Measurements from ENCODE around the gene SH3BP4.

Gene SH3BP4

DNA sequence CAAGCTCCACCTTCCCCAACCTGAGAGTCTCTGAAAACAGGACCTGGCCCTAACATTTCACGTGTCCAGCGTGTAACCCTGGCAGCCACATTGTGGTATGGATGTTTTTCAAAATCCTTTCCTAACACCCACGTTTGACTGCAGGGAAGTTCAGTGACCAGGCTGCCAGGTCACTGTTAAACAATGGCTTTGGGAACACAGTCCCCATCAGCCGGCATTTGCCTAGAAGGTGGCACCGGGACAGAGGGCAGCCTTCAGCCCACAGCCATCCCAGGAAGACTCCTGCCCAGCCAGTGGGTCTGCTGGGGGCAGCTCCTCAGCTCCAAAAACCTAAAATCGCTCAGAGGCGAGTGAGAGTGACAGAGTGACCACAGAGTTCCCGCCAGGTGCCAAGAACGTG is 140.2 kb downstream of the SH3BP4 start:
- TF ChIP-seq GATA3 (IDR thresholded peaks at IDR 0.05; ENCODE audit: low read depth, low read length) (no peak), GATA2 (IDR thresholded peaks at IDR 0.05; ENCODE audit: low read depth, low read length) (no peak)

DNA sequence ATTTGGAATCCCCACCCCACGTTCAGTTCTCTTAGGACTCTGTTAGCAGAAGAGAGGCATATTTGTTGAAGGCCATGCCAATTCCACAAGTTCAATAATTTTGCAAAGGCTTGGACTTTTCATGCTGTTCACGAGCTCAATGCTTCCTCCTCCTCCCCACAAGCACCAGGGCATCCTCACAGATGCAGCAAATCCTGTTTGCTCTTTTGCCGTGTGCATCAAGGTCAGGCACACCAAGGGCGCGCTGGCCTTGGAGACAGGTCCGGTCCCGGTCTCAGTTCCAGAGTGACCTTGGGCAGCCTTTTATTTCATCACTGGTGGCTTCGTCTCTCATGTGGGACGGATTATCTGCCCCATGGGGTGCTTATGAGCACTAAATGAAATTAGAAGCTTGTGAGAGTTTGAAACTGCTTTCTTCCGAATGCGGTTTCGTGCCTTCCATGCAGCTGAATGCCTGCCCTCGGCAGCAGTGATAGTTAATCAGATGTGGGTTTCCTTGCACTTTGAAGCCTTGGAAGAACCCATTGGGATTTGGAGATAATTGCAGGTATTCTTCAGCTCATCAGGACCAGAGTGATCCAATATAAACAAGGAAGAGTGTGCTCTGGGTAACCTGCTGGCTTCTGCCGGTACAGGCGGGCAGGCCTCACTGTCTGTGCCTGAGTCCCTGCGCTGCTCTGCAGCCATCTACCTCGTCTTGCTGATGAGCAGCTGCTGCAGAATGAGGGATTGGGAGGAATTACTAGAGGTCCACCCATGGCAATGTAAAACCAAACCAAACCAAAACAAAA is 140.8 kb downstream of the SH3BP4 start:
- TF ChIP-seq GATA2 (IDR thresholded peaks at IDR 0.05; ENCODE audit: low read depth, low read length) (no peak), GATA3 (IDR thresholded peaks at IDR 0.05; ENCODE audit: low read depth, low read length) (no peak)

DNA sequence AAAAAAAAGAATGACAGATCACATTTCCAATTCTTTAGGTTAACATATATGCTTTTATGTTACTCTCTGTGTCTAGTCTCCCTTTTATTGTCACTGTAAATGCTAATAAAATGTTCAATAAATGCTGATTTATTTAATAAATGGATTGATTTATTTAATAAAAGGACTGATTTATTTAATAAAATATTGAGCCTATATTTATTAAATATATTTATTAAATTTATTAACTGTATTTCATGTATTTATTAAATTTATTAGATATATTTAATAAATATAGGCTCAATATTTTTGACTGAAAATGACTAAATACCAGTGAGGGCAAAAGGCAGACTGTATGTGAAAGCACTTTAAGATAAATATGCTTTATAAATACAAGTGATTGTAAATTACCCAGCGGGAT is 142.6 kb downstream of the SH3BP4 start:
- TF ChIP-seq GATA2 (IDR thresholded peaks at IDR 0.05; ENCODE audit: low read depth, low read length), result no peak
- TF ChIP-seq GATA3 (IDR thresholded peaks at IDR 0.05; ENCODE audit: low read depth, low read length), result no peak

DNA sequence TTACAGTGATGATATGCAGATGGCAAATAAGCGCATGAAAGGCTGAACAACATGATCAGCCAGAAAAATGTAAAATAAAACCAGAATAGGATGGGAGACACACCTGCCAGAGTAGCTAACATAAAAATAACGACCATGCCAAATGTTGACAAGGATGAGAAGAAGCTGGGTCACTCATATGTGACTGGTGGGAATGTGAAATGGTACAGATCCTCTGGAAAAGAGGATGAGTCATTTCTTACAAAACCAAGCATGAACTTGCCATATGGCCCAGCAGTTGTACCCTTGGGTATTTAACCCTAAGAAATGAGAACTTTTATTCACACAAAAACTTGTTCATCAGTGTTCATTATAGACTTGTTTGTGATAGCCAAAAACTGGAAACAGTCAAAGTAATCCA is 143.8 kb downstream of the SH3BP4 start:
- no peak for TF ChIP-seq GATA2 (IDR thresholded peaks at IDR 0.05; ENCODE audit: low read depth, low read length)
- TF ChIP-seq GATA3 (IDR thresholded peaks at IDR 0.05; ENCODE audit: low read depth, low read length), result no peak

DNA sequence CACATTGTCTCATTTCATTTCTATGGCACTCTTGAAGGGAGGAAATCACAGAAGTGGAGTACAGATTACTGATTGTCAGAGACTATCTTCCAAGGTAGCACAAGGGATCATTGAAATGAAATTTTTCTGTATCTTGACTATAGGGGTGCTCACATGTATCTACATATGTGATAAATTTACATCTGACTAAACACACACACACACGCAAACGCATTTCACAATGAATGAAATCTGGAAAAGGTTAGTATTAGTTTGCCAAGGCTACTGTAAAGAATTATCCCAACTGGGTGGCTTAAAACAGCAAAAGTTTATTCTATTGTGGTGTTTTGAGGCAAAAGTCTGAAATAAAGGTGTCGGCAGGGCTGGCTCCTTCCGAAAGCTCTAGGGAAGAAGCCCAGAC is 144.6 kb downstream of the SH3BP4 start:
- TF ChIP-seq GATA3 (IDR thresholded peaks at IDR 0.05; ENCODE audit: low read depth, low read length) (no peak), GATA2 (IDR thresholded peaks at IDR 0.05; ENCODE audit: low read depth, low read length) (no peak)

DNA sequence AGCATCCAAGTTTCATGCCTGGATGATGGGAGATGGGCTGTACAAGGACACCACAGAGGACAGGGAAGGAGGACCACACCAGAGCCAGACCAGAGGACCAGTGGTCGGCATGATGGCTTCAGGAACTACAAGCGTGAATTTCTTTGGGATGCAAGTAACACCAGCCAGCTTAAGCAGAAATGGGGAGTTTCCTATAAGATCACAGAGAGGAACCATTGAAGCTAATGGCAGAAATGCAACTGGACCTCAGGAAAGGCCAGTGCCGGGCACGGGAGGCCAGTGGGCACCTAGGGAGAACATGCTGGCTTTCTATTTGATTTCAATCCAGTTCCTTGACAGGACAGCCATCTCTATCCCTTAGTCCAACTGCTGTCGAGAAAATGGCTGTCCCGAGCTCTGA is 145.4 kb downstream of the SH3BP4 start:
- TF ChIP-seq GATA3 (IDR thresholded peaks at IDR 0.05; ENCODE audit: low read depth, low read length) (no peak), GATA2 (IDR thresholded peaks at IDR 0.05; ENCODE audit: low read depth, low read length) (no peak)

DNA sequence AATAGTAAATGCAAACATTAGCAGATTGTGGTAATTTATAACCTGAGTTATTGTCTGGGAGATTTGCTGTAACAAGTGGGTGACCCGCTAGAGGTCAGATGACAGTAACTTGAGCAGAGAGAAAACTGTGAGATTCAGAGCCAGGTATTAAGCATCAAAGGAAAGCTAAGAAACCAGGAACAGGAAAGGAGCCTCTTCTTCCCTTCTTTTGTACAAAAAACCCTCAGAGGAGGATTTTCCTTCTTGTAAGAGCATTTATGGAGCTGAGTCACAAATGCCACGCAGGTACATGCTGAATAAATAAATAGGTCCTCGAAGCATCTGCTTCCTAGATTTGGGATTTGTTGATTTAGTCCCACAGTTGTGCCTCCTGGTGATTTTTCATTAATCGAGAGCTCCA is 146.5 kb downstream of the SH3BP4 start:
- TF ChIP-seq GATA3 (IDR thresholded peaks at IDR 0.05; ENCODE audit: low read depth, low read length) (no peak), GATA2 (IDR thresholded peaks at IDR 0.05; ENCODE audit: low read depth, low read length) (no peak)

DNA sequence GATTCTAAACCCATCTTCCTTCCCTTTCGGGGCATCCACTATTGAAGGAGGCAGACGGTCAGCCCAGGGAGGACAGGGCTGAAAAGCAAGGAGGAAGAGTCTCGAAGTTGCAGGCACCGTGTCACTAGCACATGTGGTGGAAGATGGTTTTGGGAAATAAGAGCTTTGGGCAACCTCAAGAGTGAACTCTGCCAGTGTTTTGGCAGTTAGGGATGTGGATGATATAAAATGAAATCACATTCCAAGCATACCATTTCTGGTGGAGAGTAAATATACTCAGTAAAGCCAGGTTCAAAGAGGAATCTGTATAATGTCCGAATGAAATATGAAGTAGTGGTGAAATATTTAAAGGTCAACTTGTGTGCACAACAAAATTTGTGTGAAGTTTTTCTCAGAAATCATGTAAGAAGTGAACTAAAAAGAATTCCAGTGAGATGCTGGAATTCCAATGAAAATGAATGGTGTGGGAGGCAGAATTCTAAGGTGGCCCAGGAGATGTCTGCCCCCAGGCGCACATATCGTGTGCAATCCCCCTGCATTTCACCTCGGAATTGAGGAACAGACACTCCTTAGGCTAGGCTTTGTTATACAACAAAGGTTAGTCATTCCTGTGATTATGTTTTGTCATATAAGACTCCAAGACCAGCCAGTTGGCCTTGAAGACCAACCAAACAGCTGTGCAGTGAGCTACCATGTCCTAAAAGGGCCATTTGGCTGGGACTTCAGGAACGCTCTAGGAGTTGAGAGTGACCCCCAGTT is 147.1 kb downstream of the SH3BP4 start:
- TF ChIP-seq GATA3 (IDR thresholded peaks at IDR 0.05; ENCODE audit: low read depth, low read length), result no peak
- TF ChIP-seq GATA2 (IDR thresholded peaks at IDR 0.05; ENCODE audit: low read depth, low read length), result no peak

DNA sequence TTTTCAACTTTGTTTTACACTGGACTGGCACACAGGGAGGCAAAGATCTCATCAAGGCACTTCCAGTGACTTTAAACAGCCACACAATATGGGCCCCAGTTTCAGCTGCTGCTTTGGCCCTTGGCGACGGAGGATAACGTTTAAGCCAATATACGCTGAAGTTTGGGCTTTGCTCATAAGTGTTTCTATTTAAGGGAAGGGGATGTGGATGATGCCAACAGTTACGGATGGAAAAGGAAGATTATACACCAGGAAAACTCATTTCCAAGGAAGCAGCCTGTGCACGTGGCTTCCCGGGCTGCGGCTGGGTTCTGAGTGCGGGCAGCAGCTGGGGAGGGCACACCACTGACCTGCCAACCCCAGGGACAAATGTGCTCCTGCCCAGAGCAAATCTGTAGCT is 151.1 kb downstream of the SH3BP4 start:
- no peak for TF ChIP-seq GATA2 (IDR thresholded peaks at IDR 0.05; ENCODE audit: low read depth, low read length)
- no peak for TF ChIP-seq GATA3 (IDR thresholded peaks at IDR 0.05; ENCODE audit: low read depth, low read length)

Measured in SH-SY5Y (cell line).